Hepatic stellate cell (primary cell): Measurements from ENCODE around the gene CABP2.
A peak's percentile ranks its signal among the peaks of the same experiment; 100 is the strongest.
"Not testable (repeated sequence)": the region's sequence is repeated elsewhere in the genome, so short reads cannot be mapped to it uniquely, and the experiment has no call there.

ENCODE experiments used
- DNase-seq: peaks from one replicate; pipeline ENCODE4 v3.0.0; 2011; ENCODE audit warnings: low spot score

CABP2 gene

GRCh38 chr11:67494371-67495233 is 28.6 kb downstream of the CABP2 start:
- no peak for DNase-seq

DNA sequence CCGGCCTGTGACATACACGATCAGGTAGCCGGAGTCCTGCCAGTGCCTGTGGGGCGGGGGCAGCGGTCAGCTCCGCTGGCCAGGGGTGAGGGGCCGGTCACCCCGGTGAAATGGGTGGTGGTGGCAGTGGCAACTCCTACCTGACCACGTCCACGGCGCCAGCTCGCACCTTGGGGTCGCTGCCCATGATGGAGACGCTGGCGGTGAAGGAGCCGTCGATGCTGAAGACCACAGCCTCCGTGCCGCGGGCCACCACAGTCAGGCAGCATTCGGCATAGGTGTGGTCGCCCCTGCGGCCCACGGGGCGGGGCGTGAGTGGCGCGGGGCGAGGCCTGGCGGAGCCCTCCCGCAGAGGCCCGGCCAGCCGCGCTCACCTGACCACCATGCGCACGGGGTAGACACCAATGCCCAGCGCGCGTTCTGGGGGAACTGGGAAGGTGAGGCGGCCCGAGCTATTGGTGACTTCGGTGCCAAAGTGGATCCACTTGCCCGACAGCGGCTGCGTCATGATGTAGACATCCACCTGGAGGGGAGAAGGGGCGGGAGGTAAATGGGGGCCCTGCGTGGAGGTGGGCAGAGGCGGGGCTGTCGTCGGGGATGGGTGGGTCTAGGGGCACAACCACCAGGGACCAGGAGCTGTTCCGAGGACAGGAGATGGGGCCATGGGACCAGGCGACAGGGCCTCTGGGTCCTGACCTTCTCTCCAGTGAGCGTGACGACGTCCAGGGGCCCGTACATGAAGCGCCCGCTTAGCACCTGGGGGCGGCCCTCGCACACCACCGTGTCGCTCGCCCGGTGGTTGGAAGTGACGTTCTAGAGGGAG is 29.5 kb downstream of the CABP2 start:
- DNase-seq: no peak

DNA sequence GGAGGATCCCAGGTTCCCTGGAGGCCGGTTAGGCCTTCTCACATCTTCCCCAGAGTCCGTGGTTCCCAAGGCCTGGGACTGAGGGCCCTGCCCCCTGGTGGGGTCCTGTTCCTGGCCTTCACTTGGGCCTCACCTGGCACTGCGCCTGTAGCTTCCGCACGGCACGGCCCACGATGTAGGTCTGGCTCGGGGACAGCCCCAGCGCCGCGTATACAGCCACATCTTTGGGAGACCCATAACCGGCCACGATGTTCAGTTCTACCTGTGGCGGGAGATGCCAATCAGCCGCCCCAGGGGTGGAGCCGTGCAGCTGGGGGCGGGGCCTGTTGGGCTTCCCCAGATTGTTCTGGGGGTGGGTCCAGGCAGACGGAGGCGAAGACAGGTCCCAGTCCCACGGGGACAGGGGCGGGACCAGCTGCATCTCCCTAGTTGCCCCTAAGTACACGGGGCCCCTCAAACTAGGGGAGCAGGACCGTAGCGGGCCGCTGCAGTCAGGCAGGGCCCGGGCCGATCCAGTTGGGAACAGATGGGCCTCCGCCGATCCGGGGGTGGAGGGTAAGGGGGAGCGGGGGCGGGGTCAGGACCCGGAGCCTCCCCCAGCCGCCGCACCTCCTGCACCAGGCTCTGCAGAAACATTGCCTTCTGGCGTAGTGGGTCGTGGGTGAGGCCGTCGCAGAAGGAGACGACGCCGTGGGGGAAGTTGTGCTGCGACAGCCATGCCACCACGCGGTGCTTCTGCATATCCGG is 30.3 kb downstream of the CABP2 start:
- no peak for DNase-seq

DNA sequence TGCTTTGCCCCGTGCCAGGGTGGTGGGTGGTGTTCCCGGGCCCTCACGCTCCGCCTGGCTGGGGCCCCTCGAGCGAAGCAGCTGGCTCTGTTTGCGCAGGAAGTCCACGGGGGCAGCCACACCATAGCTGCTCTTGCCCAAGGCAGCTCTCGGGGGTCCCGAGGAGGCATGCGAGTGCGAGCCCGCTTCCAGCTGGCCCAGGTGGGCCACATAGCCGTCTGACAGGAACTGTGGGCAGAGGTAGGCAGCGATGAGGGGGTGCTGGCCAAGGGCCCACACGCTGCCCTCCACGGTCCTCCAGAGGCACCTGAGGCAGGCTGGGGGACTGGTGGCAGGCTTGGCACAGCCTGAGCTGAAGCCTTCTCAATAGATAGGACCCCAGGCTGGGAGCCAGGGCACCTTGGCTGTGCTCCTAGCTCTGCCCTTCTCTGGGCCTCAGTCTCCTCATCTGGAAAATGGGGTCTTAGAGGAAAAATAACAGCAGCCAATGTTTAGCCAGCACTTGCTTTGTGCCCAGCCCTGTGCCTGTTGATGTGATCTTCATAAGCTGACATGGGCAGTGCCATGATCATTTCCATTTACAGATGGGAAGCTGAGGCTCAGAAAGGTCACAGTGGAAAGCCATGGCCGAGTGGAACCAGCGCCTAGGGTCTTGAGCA is 31.0 kb downstream of the CABP2 start:
- DNase-seq: no peak

GRCh38 chr11:67491276-67492068 is 31.8 kb downstream of the CABP2 start:
- DNase-seq: no peak

GRCh38 chr11:67490727-67491065 is 32.5 kb downstream of the CABP2 start:
- no peak for DNase-seq

- no peak for DNase-seq
Observed at GRCh38 chr11:67489885-67490726, 33.1 kb downstream of the CABP2 start.

DNA sequence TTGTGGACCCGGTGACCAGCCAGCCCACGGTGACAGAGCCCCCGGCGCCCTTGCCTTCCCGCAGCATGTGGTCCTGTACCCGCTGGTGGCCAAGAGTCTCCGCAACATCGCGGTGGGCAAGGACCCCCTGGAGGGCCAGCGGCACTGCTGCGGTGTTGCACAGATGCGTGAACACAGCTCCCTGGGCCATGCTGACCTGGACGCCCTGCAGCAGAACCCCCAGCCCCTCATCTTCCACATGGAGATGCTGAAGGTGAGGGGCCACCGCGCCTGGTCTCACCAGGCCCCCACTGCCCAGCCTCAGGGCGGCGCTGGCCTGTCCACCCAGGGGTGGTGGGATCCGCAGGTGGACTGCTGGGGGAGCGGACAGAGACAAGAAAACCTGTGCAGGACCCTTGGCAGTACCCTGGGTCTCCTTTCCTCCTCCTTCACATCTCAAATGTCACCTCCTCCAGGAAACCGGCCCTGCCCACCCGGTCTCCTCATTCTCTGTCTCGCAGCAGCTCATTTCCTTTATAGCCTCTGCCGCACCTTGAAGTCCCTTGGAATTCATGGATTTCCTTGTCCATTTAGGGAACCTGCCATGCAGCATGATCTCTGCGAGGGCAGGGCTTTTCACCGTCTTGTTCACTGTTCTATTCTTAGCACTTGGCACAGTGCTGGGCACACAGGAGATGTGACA is 33.9 kb downstream of the CABP2 start:
- no peak for DNase-seq

DNA sequence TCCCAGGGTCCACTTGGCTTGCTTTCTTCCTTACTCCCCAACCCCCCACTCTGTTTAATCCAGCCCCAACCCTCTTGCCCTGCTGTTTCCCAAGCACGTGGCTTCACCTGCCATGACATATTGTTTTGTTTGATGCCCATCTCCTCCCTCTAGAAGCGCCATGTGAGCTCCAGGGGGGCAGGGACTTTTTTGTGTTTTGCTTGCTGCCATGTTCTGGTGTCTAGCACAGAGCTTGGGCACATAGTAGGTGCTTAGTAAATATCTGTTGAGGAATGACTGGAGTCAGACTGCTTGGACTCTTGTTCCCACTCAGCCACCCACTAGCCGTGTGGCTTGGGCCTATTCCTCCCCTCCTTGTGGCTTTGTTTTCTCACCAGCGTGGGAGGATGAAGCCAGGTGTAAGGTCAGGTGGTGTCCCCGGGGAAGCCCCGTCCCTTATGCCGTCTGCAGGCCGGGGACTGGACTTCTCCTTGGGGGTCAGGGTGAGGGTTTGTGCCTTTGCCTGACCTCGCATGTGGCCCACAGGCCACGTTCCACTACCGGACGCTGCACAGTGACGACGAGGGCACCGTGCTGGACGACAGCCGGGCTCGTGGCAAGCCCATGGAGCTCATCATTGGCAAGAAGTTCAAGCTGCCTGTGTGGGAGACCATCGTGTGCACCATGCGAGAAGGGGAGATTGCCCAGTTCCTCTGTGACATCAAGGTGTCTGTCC is 36.6 kb downstream of the CABP2 start:
- DNase-seq: no peak

DNA sequence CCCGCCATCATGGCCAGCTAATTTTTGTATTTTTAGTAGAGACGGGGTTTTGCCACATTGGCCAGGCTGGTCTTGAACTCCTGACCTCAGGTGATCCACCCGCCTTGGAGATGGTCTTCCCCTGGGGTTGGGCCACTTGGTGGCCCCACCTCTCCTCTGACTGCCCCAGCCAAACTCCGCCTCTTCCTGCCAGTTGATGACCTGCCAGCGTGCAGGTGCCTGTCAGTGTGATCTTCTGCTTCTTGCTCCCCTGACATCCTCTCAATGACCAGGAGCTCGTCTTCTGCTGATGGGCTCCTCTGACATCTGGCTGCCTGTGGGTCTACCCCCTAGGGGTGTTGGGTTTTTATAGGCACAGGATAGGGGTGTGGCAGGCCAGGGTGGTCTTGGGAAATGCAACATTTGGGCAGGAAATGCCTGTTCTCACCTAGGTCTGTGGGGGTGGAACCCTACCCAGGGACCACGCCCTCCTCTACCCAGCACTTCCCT is 37.3 kb downstream of the CABP2 start:
- DNase-seq: not testable (repeated sequence)

DNA sequence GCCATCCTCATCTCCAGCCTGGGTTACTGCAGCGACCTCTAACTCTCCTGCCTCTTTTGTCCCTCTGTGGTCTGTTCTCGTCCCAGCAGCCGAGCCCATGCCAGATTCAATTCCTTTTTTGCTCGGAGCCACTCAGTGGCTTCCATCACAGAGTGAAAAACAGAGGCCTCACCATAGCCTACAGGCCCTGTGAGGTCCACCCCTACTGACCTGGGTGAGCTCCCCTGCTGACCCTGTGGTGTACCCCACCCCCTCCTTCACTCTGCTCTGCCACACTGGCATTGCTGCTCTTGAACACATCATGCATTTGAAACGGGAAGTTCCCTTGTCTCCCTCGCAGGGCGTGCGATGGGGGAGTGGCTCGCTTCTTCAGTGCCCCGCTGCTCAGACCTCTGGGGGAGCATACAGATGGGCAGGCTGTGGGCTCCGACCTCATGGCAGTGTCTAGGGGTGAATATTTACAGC is 38.4 kb downstream of the CABP2 start:
- DNase-seq: no peak

GRCh38 chr11:67483831-67484665 is 39.2 kb downstream of the CABP2 start:
- no peak for DNase-seq

DNA sequence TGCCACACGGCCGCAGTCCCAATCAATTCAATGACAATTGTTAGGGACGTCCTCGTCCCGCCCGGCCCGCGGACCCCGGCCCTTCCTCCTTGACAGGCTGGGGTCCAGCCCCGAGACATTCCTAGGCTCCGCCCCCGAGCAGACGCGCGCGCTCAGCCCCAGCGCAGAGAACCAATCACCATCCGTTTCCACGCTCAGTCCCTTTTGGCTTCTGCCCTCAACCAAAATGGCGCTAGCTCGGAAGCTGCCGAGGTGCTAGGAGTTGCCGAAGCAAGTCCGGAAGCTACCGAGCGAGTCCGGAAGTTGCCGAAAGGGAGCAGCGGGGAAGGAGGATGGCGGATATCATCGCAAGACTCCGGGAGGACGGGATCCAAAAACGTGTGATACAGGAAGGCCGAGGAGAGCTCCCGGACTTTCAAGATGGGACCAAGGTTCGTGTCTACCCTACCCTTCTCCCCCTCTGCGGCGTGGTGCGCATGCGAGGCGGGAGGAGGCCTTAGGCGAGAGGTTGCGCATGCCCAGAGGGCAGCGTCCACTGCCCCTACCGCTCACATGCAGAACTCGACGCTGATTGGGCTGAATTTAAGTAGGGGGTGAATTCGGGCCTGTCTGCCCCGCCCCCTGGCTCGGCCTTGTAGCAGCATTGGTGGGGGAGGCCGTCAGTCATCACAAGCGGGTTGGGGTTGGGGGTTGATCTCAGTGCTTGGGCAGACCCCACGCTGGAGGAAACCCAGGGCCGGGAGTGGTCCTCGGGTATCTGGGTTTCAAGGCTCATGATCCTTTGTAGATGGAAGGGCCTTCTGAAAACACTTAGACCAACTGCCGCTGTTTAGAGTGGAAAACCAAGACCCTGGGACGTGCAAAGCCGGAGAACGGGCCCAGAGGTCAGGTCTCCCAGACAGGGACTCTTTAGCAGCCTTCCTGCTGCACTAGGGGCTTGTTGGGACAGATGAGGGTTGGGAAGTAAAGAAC is 40.1 kb downstream of the CABP2 start, which contains the start of gene AIP:
Gene AIP (plus strand): TSS at position 200 of the 972 bp plus-strand sequence. CDS start 133 bp downstream, at position 333.
- peak; percentile 100 for DNase-seq

GRCh38 chr11:67482275-67482826 is 40.9 kb downstream of the CABP2 start:
- no peak for DNase-seq

GRCh38 chr11:67477344-67478050 is 45.7 kb downstream of the CABP2 start:
- not testable (repeated sequence) for DNase-seq
